RPMI8226 (cell line): Measurements from ENCODE around the gene SPTLC2.
"Not testable (repeated sequence)": the region's sequence is repeated elsewhere in the genome, so short reads cannot be mapped to it uniquely, and the experiment has no call there.

ENCODE experiments used
- DNase-seq: peaks from one replicate; pipeline ENCODE4 v3.0.0-alpha.2; 2015

The SPTLC2 gene

DNA sequence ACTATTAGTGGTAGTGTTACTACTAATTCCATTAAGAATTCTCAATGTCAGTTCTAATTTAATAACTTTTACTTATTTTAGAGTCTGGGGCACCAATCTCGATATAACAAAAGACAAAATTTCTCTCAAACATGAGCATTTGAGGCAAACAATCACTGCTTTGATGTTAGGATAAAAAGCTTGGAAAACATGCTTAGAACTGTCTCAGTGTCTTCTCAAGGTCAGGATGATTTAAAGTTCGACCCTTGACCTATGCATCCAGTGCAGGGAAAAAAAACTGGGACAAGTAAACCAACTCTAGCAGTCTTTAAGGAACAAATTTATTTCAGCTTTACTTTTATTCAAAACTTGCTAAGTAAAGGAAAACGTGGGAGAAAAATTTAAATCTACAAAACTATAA is 31.1 kb downstream of the SPTLC2 start:
- DNase-seq, result no peak

DNA sequence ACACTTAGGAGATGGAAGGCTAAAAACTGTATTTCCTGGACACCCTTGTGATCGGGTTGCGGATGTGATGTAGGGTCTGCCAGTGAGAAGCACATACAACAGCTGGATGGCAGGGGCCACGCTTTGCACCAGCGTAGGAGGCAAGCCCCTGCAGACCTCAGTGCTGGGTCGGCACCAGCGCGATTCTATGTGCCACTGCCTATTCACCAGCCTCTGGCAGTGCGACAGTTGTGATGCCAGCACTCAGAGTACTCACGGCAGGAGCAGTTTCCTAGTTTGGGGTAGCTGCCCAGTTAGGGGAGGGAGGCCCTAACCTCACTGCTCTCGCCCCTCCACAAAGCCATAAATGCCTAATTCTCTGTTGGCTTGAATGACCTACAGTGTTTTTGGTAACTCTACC is 31.6 kb downstream of the SPTLC2 start:
- DNase-seq, result no peak

DNA sequence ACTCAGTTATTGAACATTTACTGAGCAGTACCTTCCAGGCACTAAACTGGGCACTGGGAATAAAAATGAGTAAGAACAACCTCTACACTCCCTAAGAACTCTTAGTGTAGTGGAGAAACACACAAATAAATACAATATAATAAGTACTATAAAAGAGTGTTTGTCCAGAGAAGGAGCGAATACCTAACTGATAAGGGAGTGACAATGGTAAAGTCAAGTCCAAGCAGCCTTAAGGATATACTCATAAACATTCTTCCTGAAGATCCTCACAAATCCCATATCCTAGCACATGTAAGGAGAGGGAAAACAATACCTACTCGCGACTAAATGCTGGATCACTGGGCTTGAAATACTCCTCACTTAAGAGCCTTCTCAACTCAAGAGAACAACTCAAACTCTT is 32.8 kb downstream of the SPTLC2 start:
- no peak for DNase-seq

DNA sequence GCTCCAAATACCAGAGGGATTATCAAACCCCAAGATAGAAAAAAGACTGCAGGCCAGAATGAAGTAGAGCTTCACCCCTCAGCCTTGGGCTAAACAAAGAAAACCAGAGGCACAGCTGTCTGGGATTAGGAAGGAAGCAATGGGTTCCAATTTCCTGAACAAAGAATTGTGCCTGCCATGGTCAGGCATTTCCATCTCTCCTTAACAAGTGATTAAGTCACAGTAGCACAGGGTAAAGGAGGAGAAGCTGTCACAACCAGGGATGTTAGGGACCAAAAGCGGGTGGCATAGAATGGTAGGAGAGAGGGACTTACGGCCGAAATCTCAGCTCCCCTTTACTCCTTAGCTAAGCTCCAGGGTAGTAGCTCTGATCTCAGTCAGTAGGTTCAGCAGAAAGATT is 33.9 kb downstream of the SPTLC2 start:
- no peak for DNase-seq

GRCh38 chr14:77580964-77581505 is 35.4 kb downstream of the SPTLC2 start:
- DNase-seq, result peak; percentile 81

- DNase-seq, result no peak
Observed at GRCh38 chr14:77580477-77580876, 36.0 kb downstream of the SPTLC2 start.

DNA sequence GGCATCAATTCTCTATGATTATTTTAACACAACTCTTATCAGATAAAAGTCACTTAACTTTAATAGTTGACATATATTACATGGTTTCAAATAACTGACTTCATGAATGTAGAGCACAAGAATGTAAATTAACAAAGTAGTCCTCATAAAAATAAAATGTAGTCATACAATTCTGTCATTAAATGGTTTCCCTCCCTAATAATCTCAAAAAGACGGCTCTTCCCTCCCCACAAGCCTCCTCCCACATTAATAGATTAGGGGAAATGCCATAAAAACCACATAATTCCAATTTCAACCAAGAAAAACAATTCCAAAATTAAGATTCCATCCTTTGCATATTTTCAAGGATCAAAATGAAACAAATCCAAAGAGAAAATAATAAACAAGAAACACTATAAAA is 36.7 kb downstream of the SPTLC2 start:
- DNase-seq, result no peak

DNA sequence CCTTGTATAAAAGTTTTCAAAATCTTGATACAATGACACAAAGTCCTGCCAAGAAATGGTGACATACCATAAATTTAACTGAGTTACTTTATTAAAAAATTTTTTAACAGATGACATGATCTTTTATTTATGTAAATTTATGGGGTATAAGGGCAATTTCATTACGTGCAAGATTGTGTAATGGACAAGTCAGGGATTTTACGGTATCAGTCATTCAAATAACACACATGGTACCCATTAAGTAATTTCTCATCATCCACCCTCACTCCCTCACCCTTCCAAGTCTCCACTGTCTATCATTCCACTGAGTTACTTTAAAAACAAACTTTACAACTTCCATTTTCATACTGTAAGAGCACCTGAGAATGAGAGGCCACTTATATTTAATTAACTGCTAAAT is 37.4 kb downstream of the SPTLC2 start:
- no peak for DNase-seq

- no peak for DNase-seq
Observed at GRCh38 chr14:77574446-77575115, 41.9 kb downstream of the SPTLC2 start.

GRCh38 chr14:77573964-77574363 is 42.5 kb downstream of the SPTLC2 start:
- no peak for DNase-seq

- DNase-seq, result no peak
Observed at GRCh38 chr14:77570706-77571268, 45.6 kb downstream of the SPTLC2 start.

DNA sequence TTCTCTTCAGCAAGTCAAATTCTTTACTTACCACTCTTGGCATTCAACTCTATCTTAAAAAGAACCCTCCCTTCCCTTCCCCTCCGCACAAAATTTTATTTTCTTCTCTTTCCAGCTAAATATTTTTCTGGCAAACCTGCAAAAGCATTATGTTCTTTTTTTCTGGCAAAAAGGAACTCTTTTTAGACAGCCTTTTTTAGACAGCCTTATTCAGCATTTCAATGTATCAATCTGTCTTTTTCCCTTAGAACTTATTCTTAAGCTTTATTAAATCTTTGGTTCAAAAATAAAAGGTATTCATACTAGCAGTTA is 50.5 kb downstream of the SPTLC2 start:
- no peak for DNase-seq

DNA sequence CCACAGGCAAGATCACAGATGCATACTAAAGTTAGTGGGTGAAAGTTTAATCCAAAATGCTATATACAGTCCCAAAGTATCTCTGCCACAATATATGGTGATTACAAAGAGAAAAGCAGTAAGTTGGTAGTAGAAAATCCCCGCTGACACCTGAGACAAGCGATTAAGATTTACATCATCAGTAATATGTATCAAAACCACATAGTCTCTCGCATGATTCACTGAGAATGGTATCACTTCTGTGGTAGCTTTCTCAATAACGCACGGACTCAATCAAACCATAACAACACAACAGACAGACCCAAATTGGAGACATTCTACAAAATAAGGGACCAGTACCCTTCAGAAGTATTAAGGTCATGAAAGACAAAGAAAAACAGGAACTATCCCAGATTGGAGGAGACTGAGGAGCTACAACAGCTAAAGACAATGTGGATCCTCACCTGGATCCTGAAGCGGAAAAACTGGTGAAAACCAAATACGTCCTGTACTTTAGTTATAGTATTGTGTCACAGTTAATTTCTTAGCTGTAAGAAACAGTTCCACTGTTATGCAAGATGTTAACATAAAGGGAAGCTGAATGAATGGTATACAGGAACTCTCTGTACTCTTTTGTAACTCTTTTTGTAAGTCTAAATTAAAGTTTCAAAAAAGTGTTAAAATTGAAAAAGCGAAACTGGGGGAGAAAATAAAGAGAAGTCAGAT is 51.0 kb downstream of the SPTLC2 start:
- DNase-seq, result no peak

DNA sequence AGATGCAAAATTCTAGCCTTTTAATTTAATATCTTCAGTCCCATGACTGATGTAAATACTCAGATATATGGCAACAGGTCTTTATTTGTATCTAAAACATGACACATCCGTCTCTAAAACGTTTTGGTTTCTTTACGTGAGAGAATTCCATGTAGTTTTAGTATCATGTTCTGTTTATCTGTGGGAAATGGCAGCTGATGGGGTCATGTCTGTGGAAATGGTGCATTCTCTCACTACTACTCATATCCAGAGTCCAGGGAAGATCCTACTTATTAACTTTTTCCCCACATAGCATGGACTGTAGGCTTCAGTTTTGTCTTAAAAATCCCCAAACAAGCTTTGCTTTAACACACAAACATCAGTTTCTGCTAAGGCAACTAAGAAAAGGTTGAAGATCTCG is 53.8 kb downstream of the SPTLC2 start:
- DNase-seq, result no peak

DNA sequence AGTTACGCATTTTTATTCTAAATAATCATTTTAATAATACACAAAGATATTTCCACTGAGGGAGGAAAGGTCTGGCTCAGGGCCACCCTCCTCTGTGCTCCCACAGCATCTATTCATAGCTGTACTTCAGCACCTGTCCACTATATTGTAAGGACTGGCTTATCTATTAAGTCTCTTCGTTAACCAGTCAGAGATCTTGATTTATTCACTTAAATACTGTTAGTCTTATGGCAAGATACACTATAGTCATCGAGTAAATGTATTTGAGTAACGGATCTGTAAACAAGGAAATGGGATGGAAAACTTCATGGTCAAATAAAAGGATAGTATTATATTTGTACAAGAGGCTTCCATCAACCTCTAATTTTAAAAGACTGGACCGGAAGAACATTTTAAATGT is 54.6 kb downstream of the SPTLC2 start:
- DNase-seq, result no peak

- no peak for DNase-seq
Observed at GRCh38 chr14:77559381-77559780, 57.1 kb downstream of the SPTLC2 start.

DNA sequence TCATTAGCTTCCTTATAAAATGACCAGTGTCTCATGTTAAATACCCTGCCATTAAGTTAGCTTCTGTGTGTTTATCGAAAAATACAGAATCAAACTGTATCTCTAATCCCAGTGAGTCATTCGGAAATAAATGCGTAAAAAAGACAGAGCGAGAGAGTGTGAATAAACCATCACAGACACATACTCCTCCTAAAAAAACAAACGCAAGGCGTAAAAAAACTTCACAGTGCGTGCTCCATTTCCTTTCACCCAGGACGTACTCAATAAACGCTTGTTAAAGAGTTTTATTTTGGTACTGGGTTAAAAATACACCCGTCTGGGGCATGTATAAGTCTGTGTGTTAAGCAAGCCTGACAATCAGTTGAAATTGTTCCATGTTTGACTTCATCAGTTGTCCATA is 59.0 kb downstream of the SPTLC2 start:
- no peak for DNase-seq

DNA sequence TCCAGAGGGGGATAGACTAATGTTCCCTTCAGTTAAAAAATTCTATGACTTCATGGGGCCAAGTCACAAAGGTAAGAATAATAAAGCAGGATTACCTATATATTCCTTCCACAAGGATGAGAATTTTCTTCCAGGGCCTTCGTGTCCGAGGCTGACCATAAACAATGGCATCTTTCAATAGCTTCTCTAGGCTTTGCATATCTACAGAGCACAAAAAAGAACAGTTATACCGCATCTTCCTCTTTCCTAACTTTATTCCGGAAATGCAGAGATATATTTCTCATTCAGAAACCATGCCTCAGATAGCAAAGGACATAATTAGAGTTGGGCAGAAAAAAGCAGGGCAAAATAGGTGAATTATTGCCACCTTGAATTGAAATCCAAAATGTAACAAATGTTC is 59.5 kb downstream of the SPTLC2 start:
- DNase-seq, result no peak

DNA sequence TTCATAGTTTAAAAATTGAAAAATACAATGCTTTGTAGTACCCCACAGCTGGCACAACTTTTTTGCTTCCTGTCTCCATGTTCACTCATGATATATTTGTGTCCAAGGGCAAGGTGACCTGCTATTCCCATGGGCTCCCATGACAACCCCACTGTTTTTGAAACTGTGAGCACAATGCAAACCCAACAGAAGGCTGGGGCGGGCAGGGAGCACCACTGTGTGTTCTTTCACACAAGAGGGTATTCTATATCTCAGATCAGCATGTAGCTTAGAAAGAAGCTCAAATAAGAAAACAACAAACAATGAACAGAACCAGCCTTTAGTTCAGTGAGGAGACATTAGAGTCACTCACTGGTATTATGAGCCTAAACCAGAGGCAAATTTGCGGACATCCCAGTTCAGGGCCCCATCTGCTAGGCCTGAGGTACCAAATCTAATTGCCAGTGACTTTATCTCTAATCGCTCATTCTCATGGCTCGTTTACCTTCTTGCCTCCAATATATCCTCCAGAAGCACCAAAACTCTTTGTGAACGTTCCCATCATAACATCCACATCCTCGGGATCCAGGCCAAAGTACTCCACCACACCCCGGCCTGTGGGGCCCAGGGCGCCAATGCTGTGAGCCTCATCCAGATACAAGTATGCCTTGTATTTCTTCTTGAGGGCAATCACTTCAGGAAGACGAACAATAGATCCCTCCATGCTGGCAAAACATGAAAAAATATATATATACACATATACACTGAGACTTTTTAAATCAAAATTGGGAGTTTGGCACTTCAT is 61.4 kb downstream of the SPTLC2 start:
- no peak for DNase-seq

DNA sequence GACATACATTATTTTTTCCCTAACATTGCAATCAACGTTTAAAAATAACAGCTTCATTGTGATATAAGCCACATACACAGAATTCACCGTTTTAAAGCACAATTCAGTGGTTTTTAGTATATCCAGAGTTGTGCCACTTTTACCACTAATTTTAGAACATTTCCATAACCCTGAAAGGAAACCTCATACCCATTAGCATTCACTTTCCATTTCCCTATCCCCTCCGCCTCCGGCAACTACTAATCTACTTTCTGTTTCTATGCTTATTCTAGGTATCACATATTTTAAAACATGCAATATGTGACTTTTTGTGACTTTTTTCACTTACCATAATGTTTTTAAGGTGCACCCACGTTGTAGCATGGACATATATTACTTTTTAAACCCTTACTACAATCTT is 62.2 kb downstream of the SPTLC2 start:
- DNase-seq, result no peak

DNA sequence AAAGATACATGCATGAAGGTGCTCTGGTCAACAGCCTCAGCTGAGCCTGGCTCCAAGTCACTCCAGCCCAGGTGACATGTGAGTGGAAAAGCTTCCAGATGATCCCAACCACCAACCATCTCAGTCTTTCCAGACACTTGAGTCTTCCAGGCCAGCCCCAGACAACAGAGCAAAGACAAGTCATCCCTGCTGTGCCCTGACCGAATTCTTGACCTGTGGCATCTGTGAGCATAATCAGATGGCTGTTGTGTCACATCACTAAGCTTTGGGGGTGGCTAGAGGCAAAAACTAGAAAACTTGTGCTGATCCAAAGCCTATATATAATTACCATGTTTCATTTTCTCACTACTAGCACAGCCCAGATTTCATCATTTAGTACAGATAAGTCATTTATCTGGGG is 67.0 kb downstream of the SPTLC2 start:
- no peak for DNase-seq

GRCh38 chr14:77547512-77548180 is 68.8 kb downstream of the SPTLC2 start:
- no peak for DNase-seq

DNA sequence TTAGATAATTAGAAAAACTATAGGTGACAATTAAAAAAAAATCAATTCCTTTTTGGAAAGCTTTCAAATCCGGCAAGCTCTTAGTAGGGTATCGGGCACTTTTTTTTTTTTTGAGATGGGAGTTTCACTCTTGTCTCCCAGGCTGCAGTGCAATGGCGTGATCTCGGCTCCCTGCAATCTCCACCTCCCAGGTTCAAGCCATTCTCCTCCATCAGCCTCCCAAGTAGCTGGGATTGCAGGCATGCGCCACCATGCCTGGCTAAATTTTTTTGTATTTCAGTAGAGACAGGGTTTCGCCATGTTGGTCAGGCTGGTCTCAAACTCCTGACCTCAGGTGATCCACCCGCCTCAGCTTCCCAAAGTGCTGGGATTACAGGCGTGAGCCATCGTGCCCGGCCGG is 71.3 kb downstream of the SPTLC2 start:
- DNase-seq, result not testable (repeated sequence)
